ENCODE results near the gene TRIM69.

The TRIM69 gene

GRCh38 chr15:44792715-44793114, 56.4 kb downstream of the TRIM69 start:
- TF ChIP-seq CTCF (IDR thresholded peaks at IDR 0.05; ENCODE audit: borderline replicate concordance, control extremely low read depth, extremely low read depth, insufficient read depth, missing control alignments), result no peak
- no peak for DNase-seq (ENCODE audit: low spot score)
- in situ Hi-C loops (cut with MboI; ENCODE audit: low sequenced_read_pairs, unreplicated experiment), result no loop called here

GRCh38 chr15:44794072-44794471, 57.7 kb downstream of the TRIM69 start:
- no peak for TF ChIP-seq CTCF (IDR thresholded peaks at IDR 0.05; ENCODE audit: borderline replicate concordance, control extremely low read depth, extremely low read depth, insufficient read depth, missing control alignments)
- DNase-seq (ENCODE audit: low spot score), result no peak
- in situ Hi-C loops (cut with MboI; ENCODE audit: low sequenced_read_pairs, unreplicated experiment), result no loop called here

GRCh38 chr15:44796508-44796907, 60.2 kb downstream of the TRIM69 start:
- in situ Hi-C loops (cut with MboI; ENCODE audit: low sequenced_read_pairs, unreplicated experiment), result no loop called here
- no peak for DNase-seq (ENCODE audit: low spot score)
- TF ChIP-seq CTCF (IDR thresholded peaks at IDR 0.05; ENCODE audit: borderline replicate concordance, control extremely low read depth, extremely low read depth, insufficient read depth, missing control alignments), result no peak

- DNase-seq (ENCODE audit: low spot score), result no peak
- in situ Hi-C loops (cut with MboI; ENCODE audit: low sequenced_read_pairs, unreplicated experiment), result no loop called here
- TF ChIP-seq CTCF (IDR thresholded peaks at IDR 0.05; ENCODE audit: borderline replicate concordance, control extremely low read depth, extremely low read depth, insufficient read depth, missing control alignments), result peak; percentile 11
Measured at GRCh38 chr15:44798826-44799225, 62.5 kb downstream of the TRIM69 start.

- no peak for TF ChIP-seq CTCF (IDR thresholded peaks at IDR 0.05; ENCODE audit: borderline replicate concordance, control extremely low read depth, extremely low read depth, insufficient read depth, missing control alignments)
- DNase-seq (ENCODE audit: low spot score), result no peak
- in situ Hi-C loops (cut with MboI; ENCODE audit: low sequenced_read_pairs, unreplicated experiment), result no loop called here
Measured at GRCh38 chr15:44801364-44801763, 65.0 kb downstream of the TRIM69 start.

- no peak for DNase-seq (ENCODE audit: low spot score)
- in situ Hi-C loops (cut with MboI; ENCODE audit: low sequenced_read_pairs, unreplicated experiment), result no loop called here
- no peak for TF ChIP-seq CTCF (IDR thresholded peaks at IDR 0.05; ENCODE audit: borderline replicate concordance, control extremely low read depth, extremely low read depth, insufficient read depth, missing control alignments)
Measured at GRCh38 chr15:44801797-44802196, 65.5 kb downstream of the TRIM69 start.

GRCh38 chr15:44802336-44802735, 66.0 kb downstream of the TRIM69 start:
- TF ChIP-seq CTCF (IDR thresholded peaks at IDR 0.05; ENCODE audit: borderline replicate concordance, control extremely low read depth, extremely low read depth, insufficient read depth, missing control alignments), result no peak
- in situ Hi-C loops (cut with MboI; ENCODE audit: low sequenced_read_pairs, unreplicated experiment), result no loop called here
- no peak for DNase-seq (ENCODE audit: low spot score)

Measured in GM13976 (cell line).